ENCODE results near the gene TM6SF1. TPM values are rescaled to one million over a fixed set of nuclear protein-coding genes. Genes with fewer than 3 reads are reported as not detected.
"Not testable (repeated sequence)": the region's sequence is repeated elsewhere in the genome, so short reads cannot be mapped to it uniquely, and the experiment has no call there.

The TM6SF1 gene
- total RNA-seq, 2 donors from 2014 or later = 15.0 to 23.7 TPM

- H3K27me3 Mint-ChIP-seq = no peaks in the 10 kb centered on the region
- H3K4me3 Mint-ChIP-seq = no peak overlapping the region
- peaks cover 23% of the 10 kb centered on the region for H3K36me3 Mint-ChIP-seq
- no peaks in the 10 kb centered on the region for H3K9me3 Mint-ChIP-seq
- DNase-seq (ENCODE audit: low spot score) = no peak
- peaks cover 19 to 24% of the 10 kb centered on the region in 2 donors for H3K4me1 Mint-ChIP-seq (ENCODE audit: low read depth in 2 of 2)
- no peak overlapping the region for H3K27ac Mint-ChIP-seq
- ATAC-seq = peak in 1 of 2 donors; percentile 45
Observed at GRCh38 chr15:83158393-83158792, 50.9 kb downstream of the TM6SF1 start.

- ATAC-seq (no peak), DNase-seq (ENCODE audit: low spot score) (no peak)
- H3K36me3 Mint-ChIP-seq = peaks cover 23% of the 10 kb centered on the region
- H3K27me3 Mint-ChIP-seq = no peaks in the 10 kb centered on the region
- H3K27ac Mint-ChIP-seq = no peak overlapping the region
- no peak overlapping the region for H3K4me3 Mint-ChIP-seq
- H3K9me3 Mint-ChIP-seq = no peaks in the 10 kb centered on the region
- H3K4me1 Mint-ChIP-seq (ENCODE audit: low read depth in 2 of 2) = peaks cover 33 to 41% of the 10 kb centered on the region in 2 donors
Observed at GRCh38 chr15:83160741-83161140, 53.3 kb downstream of the TM6SF1 start.

- Mint-ChIP-seq H3K27ac (peak overlapping the region; percentile 78 to 96), H3K9me3 (peaks cover 9% of the 10 kb centered on the region), H3K36me3 (peaks cover 29% of the 10 kb centered on the region), H3K27me3 (no peaks in the 10 kb centered on the region), H3K4me3 (peak overlapping the region; percentile 83), H3K4me1 (ENCODE audit: low read depth in 2 of 2) (peaks cover 42 to 52% of the 10 kb centered on the region in 2 donors)
- DNase-seq (ENCODE audit: low spot score) (no peak), ATAC-seq (peak; percentile 32 to 52)
Observed at GRCh38 chr15:83163032-83163431, 55.6 kb downstream of the TM6SF1 start.

- H3K4me1 Mint-ChIP-seq (ENCODE audit: low read depth in 2 of 2) = peaks cover 48 to 63% of the 10 kb centered on the region in 2 donors
- H3K27ac Mint-ChIP-seq = peak overlapping the region; percentile 83 to 96
- peaks cover 40% of the 10 kb centered on the region for H3K36me3 Mint-ChIP-seq
- ATAC-seq = no peak
- H3K9me3 Mint-ChIP-seq = peaks cover 16% of the 10 kb centered on the region
- DNase-seq (ENCODE audit: low spot score) = no peak
- peak overlapping the region; percentile 83 for H3K4me3 Mint-ChIP-seq
- H3K27me3 Mint-ChIP-seq = no peaks in the 10 kb centered on the region
Observed at GRCh38 chr15:83164111-83164770, 56.8 kb downstream of the TM6SF1 start.

GRCh38 chr15:83164771-83165404 is 57.4 kb downstream of the TM6SF1 start:
- H3K4me1 Mint-ChIP-seq (ENCODE audit: low read depth in 2 of 2) = peaks cover 47 to 59% of the 10 kb centered on the region in 2 donors
- ATAC-seq = peak; percentile 85 to 91
- peak overlapping the region; percentile 83 to 96 for H3K27ac Mint-ChIP-seq
- peaks cover 16% of the 10 kb centered on the region for H3K9me3 Mint-ChIP-seq
- no peak for DNase-seq (ENCODE audit: low spot score)
- H3K36me3 Mint-ChIP-seq = peaks cover 34% of the 10 kb centered on the region
- no peaks in the 10 kb centered on the region for H3K27me3 Mint-ChIP-seq
- peak overlapping the region; percentile 83 for H3K4me3 Mint-ChIP-seq

GRCh38 chr15:83166218-83166617 is 58.8 kb downstream of the TM6SF1 start:
- no peaks in the 10 kb centered on the region for H3K27me3 Mint-ChIP-seq
- H3K4me1 Mint-ChIP-seq (ENCODE audit: low read depth in 2 of 2) = peaks cover 55 to 68% of the 10 kb centered on the region in 2 donors
- DNase-seq (ENCODE audit: low spot score) (no peak), ATAC-seq (no peak)
- H3K36me3 Mint-ChIP-seq = peaks cover 32% of the 10 kb centered on the region
- peak overlapping the region; percentile 10 for H3K4me3 Mint-ChIP-seq
- H3K9me3 Mint-ChIP-seq = peaks cover 16% of the 10 kb centered on the region
- peak overlapping the region; percentile 83 to 96 for H3K27ac Mint-ChIP-seq

GRCh38 chr15:83166830-83167229 is 59.4 kb downstream of the TM6SF1 start:
- H3K36me3 Mint-ChIP-seq = peaks cover 32% of the 10 kb centered on the region
- no peak for ATAC-seq
- DNase-seq (ENCODE audit: low spot score) = no peak
- no peak overlapping the region for H3K4me3 Mint-ChIP-seq
- no peaks in the 10 kb centered on the region for H3K27me3 Mint-ChIP-seq
- peaks cover 16% of the 10 kb centered on the region for H3K9me3 Mint-ChIP-seq
- peaks cover 57 to 68% of the 10 kb centered on the region in 2 donors for H3K4me1 Mint-ChIP-seq (ENCODE audit: low read depth in 2 of 2)
- peak overlapping the region; percentile 83 to 96 for H3K27ac Mint-ChIP-seq

- Mint-ChIP-seq H3K9me3 (peaks cover 16% of the 10 kb centered on the region), H3K36me3 (peaks cover 26% of the 10 kb centered on the region), H3K4me1 (ENCODE audit: low read depth in 2 of 2) (peaks cover 44 to 58% of the 10 kb centered on the region in 2 donors)
- ATAC-seq; H3K27ac Mint-ChIP-seq; H3K4me3 Mint-ChIP-seq; H3K27me3 Mint-ChIP-seq; DNase-seq (ENCODE audit: low spot score): not testable (repeated sequence)
Observed at GRCh38 chr15:83169576-83169975, 62.1 kb downstream of the TM6SF1 start.

- Mint-ChIP-seq H3K4me3 (peak overlapping the region; percentile 2), H3K36me3 (peaks cover 26% of the 10 kb centered on the region), H3K27ac (no peak overlapping the region), H3K9me3 (peaks cover 16% of the 10 kb centered on the region), H3K4me1 (ENCODE audit: low read depth in 2 of 2) (peaks cover 38 to 47% of the 10 kb centered on the region in 2 donors), H3K27me3 (no peaks in the 10 kb centered on the region)
- DNase-seq (ENCODE audit: low spot score) (no peak), ATAC-seq (no peak)
Observed at GRCh38 chr15:83170474-83171165, 63.2 kb downstream of the TM6SF1 start.

- no peaks in the 10 kb centered on the region for H3K27me3 Mint-ChIP-seq
- H3K27ac Mint-ChIP-seq = no peak overlapping the region
Observed at GRCh38 chr15:83174891-83175290, 67.4 kb downstream of the TM6SF1 start.

GRCh38 chr15:83178390-83178789 is 70.9 kb downstream of the TM6SF1 start:
- Mint-ChIP-seq H3K9me3 (no peaks in the 10 kb centered on the region), H3K36me3 (no peaks in the 10 kb centered on the region), H3K27ac (no peak overlapping the region), H3K27me3 (no peaks in the 10 kb centered on the region), H3K4me1 (ENCODE audit: low read depth in 2 of 2) (peaks cover 12 to 22% of the 10 kb centered on the region in 2 donors), H3K4me3 (no peak overlapping the region)
- DNase-seq (ENCODE audit: low spot score) = no peak
- no peak for ATAC-seq

More at GRCh38 chr15:83174891-83175290, 67.4 kb downstream of the TM6SF1 start:
- Mint-ChIP-seq H3K4me3 (no peak overlapping the region), H3K36me3 (no peaks in the 10 kb centered on the region), H3K4me1 (ENCODE audit: low read depth in 2 of 2) (peaks cover 23 to 30% of the 10 kb centered on the region in 2 donors), H3K9me3 (no peaks in the 10 kb centered on the region)
- no peak for ATAC-seq
- DNase-seq (ENCODE audit: low spot score) = no peak

- H3K27me3 Mint-ChIP-seq = no peaks in the 10 kb centered on the region
- no peak overlapping the region for H3K4me3 Mint-ChIP-seq
- DNase-seq (ENCODE audit: low spot score) = no peak
- no peak for ATAC-seq
- H3K27ac Mint-ChIP-seq = no peak overlapping the region
- H3K36me3 Mint-ChIP-seq = no peaks in the 10 kb centered on the region
- no peaks in the 10 kb centered on the region for H3K9me3 Mint-ChIP-seq
- peaks cover 12 to 24% of the 10 kb centered on the region in 2 donors for H3K4me1 Mint-ChIP-seq (ENCODE audit: low read depth in 2 of 2)
Observed at GRCh38 chr15:83178869-83179325, 71.5 kb downstream of the TM6SF1 start.

- ATAC-seq (no peak), DNase-seq (ENCODE audit: low spot score) (no peak)
- no peaks in the 10 kb centered on the region for H3K27me3 Mint-ChIP-seq
- H3K36me3 Mint-ChIP-seq = peaks cover 9% of the 10 kb centered on the region
- H3K9me3 Mint-ChIP-seq = no peaks in the 10 kb centered on the region
- no peak overlapping the region for H3K4me3 Mint-ChIP-seq
- no peak overlapping the region for H3K27ac Mint-ChIP-seq
- H3K4me1 Mint-ChIP-seq (ENCODE audit: low read depth in 2 of 2) = peaks cover 13 to 16% of the 10 kb centered on the region in 2 donors
Observed at GRCh38 chr15:83185561-83185960, 78.1 kb downstream of the TM6SF1 start.

Data from natural killer cell treated with Interleukin-12 subunit alpha and Interleukin-12 subunit beta and Interleukin-15 and Interleukin-18, amount 100 ng/mL, for 72 hours (primary cell).